KOPT-K1 (cell line): ENCODE data around the gene RPH3AL.
"Not testable (repeated sequence)": the region's sequence is repeated elsewhere in the genome, so short reads cannot be mapped to it uniquely, and the experiment has no call there.

Source experiments
- H3K27ac ChIP-seq: fragments of 200-600 bp; sonication (generic); 2 replicates; pipeline ENCODE4 v1.5.1; 2016; ENCODE audit warnings: antibody characterized with exemption, mild to moderate bottlenecking, low read depth, low read length; ENCODE audit not compliant: poor library complexity, severe bottlenecking
- H3K36me3 ChIP-seq: fragments of 200-600 bp; sonication (generic); 2 replicates; pipeline ENCODE4 v1.5.1; 2017; ENCODE audit warnings: antibody characterized with exemption, mild to moderate bottlenecking, low read length, moderate library complexity; ENCODE audit not compliant: insufficient read depth
- H3K9me3 ChIP-seq: fragments of 200-600 bp; sonication (generic); 2 replicates; pipeline ENCODE4 v1.5.1; 2017; ENCODE audit warnings: antibody characterized with exemption, low read length, mild to moderate bottlenecking; ENCODE audit not compliant: insufficient read depth, poor library complexity, severe bottlenecking

RPH3AL gene

DNA sequence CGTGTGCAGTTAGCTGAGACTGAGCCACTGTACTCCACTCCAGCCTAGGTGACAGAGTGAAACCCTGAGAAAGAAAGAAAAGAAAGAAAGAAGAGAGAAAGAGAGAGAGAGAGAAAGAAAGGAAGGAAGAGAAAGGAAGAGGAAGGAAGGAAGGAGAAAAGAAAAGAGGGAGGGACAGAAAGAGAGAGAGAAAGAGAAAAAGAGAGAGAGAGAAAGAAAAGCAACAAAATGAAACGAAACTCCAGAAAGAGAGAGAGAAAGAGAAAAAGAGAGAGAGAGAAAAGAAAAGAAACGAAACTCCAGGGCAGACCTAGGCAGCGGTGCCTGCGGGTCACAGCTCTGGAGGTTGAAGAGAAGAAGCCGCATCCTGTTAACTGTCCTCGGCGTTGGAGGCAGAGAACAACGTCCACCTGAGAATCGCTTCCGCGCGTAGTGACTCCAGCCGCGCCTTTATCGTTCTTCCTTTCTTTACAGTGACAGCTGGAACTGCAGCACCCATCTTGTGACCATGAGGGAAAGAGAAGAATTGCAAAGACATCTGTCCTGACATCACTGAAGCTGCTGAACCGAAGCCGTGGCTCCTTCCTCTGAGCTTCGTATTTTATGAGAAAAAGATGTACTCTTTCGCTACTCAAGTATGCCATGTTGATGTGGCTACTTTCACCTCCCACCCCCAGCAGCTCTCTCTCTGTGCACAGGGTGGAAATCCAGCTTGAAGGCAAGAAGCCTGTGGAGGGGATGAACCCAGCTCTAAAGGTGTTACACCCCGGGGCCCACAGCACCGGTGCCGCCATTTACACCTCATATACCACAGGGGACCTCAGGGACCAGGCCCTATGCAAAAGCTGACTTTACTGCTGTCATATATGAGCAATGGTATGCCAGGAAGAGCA is 114.3 kb downstream of the RPH3AL start:
- no peak overlapping the region for H3K27ac ChIP-seq
- no peaks in the 10 kb centered on the region for H3K36me3 ChIP-seq

DNA sequence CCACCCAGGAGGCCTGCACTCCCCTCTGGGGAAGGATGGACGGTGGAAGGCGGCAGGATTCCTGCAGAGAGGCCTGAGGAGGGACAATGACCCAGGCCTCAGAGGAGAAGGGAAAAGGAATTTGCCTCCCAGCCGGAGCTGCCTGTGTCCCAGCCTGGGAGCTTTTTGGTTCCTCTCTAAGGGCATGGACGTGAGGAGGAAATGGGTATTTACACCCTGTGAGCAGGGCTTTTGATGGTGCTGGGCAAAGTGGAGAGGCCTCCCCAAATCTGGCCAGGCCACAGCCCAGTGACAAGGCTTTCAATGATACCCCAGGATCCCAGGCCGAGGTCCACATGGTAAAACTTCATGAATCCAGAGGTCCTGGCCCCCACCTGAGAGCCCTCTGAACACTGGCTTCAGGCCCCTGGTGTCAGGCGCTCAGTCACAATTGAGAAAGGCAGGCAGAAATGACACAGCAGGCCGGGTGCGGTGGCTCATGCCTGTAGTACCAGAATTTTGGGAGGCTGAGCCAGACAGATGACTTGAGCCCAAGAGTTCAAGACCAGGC is 115.1 kb downstream of the RPH3AL start:
- Histone ChIP-seq H3K36me3 (no peaks in the 10 kb centered on the region), H3K9me3 (no peaks in the 10 kb centered on the region), H3K27ac (no peak overlapping the region)

More for the DNA sequence above, 114.3 kb downstream of the RPH3AL start:
- H3K9me3 ChIP-seq, result no peaks in the 10 kb centered on the region

DNA sequence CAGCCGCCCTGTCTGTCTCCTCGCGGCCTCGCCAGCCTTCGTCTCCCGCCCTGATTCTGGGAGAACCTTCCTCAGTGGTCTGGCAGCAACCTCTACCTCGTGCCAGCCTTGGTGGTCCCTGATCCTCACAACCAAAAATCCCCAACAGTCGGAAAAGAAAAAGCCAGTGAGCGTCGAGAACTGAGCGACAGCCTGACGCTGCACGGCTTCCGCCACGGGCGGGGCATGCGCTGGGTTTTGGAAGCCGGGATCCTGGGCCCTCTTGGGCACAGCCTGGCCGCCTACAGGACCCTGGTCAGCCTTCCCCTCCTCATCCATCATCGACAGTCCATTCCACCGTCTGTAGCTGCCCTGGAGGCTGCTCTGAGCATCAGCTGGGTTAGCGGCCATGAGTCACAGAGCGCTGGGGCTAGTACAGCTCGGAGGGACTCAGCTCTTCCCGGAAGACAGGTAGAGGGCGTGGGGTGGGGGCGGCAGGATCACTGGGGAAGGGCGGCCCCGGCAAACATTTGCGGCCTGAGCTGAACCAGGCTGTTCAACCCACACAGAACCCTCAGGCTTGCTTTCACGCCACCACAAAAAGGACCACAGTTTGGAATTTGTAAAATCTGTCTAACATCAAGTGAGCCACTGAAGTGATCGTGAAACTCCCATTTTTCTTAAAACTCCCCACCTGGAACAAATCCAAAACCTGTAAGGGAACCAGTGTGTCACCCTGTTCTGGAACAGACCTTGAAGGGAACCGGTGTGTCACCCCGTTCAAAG is 115.8 kb downstream of the RPH3AL start:
- H3K9me3 ChIP-seq, result no peaks in the 10 kb centered on the region
- no peaks in the 10 kb centered on the region for H3K36me3 ChIP-seq

DNA sequence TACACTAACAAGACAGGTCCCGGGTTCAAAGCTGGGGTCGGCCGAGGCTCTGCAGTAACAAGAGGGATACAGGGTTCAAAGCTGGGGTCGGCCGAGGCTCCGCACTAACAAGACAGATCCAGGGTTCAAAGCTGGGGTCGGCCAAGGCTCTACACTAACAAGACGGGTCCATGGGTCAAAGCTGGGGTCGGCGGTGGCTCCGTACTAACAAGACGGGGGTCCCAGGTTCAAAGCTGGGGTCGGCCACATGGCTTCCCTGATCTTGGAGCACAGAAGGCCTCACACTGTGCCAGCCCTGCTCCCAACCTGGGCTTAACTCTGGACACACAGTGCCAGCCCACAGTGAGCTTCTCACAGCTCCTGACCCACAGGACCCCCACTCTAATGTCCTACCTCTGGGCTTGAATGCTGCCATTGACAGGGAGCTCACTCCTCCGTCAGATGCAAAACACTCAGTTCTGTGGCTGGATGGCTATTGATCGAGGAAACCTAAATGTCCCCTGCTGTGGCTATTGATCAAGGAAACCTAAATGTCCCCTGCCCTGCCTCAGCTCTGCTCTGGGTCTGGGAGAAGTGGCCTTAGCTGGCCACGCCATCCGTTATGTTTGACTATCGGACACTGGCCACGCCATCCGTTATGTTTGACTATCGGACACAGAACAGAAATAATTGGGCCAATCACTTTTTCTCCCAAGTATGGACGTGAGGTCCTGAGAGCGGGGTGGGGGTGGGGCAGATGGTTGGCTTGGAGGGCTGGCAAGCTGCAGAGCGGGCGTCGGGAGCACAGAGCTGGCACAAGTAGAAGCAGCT is 116.6 kb downstream of the RPH3AL start:
- Histone ChIP-seq H3K9me3 (no peaks in the 10 kb centered on the region), H3K27ac (no peak overlapping the region), H3K36me3 (no peaks in the 10 kb centered on the region)

More for the DNA sequence above, 115.8 kb downstream of the RPH3AL start:
- no peak overlapping the region for H3K27ac ChIP-seq

DNA sequence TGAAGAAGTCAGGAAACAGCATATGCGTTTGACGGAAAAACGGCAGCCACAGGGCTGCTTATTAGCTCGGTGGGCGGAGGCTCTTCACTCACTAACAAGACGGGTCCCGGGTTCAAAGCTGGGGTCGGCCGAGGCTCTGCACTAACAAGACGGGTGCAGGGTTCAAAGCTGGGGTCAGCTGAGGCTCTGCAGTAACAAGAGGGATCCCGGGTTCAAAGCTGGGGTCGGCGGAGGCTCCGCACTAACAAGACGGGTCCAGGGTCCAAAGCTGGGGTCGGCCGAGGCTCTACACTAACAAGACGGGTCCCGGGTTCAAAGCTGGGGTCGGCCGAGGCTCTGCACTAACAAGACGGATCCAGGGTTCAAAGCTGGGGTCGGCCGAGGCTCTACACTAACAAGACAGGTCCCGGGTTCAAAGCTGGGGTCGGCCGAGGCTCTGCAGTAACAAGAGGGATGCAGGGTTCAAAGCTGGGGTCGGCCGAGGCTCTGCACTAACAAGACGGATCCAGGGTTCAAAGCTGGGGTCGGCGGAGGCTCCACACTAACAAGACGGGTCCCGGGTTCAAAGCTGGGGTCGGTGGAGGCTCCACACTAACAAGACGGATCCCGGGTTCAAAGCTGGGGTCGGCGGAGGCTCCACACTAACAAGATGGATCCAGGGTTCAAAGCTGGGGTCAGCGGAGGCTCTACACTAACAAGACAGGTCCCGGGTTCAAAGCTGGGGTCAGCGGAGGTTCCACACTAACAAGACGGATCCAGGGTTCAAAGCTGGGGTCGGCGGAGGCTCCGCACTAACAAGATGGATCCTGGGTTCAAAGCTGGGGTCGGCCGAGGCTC is 117.4 kb downstream of the RPH3AL start:
- not testable (repeated sequence) for H3K36me3 ChIP-seq, H3K27ac ChIP-seq, H3K9me3 ChIP-seq

DNA sequence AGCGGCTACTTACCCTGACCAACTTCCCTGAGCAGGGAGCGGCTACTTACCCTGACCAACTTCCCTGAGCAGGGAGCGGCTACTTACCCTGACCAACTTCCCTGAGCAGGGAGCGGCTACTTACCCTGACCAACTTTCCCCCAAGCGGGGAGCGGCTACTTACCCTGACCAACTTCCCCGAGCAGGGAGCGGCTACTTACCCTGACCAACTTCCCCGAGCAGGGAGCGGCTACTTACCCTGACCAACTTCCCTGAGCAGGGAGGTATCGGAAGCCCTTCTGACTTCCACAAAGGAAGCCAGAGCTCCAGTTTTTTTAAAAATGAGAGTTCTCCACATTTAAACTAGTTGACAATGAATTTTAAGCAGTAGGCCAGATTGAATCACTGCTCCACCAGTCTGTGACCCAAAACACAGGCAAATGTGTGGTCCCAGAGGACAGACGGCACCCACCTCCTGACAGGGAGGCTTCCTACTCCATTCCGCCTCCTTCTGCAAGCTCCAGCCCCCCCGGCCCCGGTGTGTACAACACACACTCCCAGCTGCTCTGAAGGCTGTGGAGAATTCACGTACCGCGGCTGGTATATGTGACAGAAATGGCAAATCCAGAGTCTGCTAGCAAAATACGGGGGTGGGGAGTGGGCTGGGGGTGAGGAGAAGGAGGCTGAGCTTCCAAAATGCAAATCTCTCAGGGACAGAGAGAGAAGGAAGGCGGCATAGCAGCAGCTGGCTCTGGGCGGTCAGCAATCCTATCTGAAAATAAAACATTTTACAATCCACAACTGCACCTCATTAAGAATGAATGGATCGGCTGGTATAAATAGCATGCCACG is 118.2 kb downstream of the RPH3AL start:
- not testable (repeated sequence) for H3K9me3 ChIP-seq, H3K36me3 ChIP-seq, H3K27ac ChIP-seq

DNA sequence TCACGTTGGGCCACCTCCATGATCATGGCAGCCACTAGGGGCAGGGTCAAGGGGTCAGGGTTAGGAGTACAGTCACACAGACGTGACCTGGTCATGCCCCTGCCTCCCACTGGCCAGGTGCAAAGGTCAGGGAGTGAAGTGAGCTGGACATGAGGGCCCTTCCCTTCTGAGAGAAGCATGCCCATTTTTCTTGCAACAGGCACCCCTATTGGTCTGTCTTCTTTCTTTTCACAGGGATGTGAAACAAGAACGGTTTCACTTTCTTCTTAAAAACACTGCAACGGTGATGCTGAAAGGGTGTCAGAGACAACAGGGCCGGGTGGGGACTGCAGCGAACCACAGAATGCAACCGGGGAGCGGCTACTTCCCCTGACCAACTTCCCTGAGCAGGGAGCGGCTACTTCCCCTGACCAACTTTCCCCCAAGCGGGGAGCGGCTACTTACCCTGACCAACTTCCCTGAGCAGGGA is 119.1 kb downstream of the RPH3AL start:
- H3K9me3 ChIP-seq, result no peaks in the 10 kb centered on the region
- no peaks in the 10 kb centered on the region for H3K36me3 ChIP-seq
- no peak overlapping the region for H3K27ac ChIP-seq

DNA sequence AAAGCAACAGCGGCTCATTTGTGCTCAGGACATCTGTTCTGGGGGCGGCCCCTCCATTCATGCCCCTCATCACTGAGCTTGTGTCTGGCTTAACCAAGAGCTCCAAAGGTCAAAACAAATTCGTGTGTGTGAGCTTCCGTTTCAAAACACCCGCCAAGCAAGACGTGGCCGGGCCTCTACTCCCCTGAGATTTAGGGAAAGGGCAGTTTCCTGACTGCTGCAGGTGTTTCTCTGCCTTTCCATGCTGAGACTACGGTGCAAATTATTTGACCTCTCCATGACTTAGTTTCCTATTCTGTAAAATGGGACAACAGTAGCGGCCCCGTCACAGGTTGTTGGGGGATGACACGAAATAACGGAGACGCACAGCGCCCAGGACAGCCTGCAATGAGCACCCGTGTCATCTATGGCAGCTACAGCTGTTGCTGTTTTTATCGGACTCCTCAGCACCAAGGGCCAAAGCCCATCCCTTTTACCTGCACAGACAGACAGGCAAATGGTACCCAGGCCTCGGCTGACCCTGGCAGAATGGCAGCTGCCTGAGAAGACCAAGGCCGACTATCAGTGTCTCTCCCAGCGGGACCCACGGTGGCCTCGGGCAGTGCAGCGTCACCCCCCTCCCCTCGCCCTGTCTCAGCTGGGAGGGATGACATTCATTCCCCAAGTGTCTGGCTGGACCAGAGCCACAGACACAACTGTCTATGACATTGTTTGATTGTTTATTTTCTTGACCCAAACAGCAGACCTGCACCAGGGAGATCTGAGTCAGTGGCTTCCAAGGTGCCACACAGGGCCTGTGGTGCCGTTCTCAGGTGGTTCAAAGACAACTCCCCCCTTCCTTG is 120.4 kb downstream of the RPH3AL start:
- H3K9me3 ChIP-seq, result no peaks in the 10 kb centered on the region
- no peak overlapping the region for H3K27ac ChIP-seq
- H3K36me3 ChIP-seq, result no peaks in the 10 kb centered on the region

DNA sequence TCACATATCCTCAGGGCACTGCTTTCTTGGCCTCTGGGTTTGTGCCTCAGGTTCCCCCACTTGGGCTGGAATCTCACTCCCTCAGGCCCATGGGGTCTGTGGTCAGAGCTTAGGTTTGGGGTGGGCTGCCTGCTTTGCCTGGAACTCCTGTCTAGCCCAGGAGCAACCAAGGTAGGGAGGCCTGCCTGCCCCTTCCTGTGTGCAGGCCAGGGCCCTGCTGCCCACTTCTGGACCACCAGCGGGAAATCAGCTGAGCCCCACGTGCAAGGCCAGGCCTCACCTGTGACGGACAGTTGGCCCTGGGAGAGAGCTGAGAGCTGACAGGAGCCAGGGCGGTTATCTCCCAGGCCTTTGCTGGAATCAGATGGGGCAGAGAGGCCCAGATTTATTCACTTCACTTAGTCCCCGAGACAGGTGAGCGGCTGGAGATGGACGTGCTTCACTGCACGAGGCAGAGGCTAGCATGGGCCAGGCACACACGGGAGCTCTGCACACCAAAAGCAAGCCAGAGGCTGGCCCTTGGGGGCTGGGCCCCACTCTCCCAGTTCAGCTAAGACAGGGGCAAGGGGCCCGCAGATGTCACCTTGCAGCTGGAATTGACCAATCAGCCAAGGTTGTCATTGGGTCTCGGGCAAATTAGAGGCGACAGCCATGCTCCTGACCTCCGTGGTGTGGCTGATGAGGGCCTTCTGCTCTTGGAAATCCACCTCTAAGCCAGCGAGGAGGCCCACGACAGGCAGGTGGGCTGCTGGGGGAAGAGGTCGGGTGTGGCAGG is 121.2 kb downstream of the RPH3AL start:
- no peaks in the 10 kb centered on the region for H3K36me3 ChIP-seq
- no peak overlapping the region for H3K27ac ChIP-seq
- no peaks in the 10 kb centered on the region for H3K9me3 ChIP-seq

DNA sequence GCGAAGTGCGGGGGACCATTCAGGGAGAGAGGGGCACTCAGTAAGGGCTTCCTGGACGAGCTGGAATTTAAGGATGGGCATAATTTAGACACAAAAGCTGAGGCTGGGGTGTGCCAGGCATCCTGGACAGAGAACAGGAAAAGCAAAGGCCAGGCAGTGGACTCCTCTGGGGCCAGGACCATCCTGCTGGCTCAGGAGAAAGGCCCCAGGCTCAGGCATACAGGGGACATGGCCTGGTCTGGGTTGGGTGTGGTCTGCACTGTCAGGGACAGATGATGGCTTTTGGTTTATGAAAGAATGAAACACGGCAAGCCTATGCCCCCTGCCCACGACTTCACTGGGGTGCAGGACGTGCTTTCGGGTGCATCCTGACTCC is 122.2 kb downstream of the RPH3AL start:
- Histone ChIP-seq H3K36me3 (no peaks in the 10 kb centered on the region), H3K9me3 (no peaks in the 10 kb centered on the region), H3K27ac (no peak overlapping the region)

DNA sequence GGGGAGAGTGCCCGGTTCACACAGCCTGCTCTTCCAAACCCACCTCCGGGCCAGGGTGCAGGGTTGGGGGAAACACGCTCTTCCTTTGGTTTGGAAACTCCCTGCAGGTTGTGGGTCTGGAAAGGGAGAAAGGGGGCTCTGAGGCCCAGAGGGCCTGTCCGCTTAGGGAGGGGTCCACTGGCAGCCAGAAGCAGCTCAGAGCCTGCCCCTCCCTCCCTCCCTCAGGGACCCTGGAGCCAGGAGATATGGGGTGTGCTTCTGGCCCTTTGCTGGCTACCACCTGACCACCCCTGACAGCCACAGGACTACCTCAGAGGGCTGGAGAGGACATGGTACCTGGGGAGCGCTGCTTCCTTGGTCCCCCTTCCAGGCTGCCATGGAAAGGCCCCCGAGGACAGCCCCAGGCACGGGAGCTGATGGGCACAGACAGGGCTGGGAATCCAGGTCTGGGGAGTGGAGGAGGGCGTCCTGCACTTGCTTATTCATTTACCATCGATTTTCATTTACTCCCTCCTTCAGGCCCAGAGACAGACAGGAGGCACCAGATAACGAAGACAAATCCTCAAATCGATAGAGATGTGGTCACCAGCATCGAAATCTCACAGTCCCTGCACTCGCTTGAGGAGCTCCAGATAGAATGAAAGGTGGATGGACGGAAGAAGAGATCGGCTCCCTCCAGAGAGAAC is 122.8 kb downstream of the RPH3AL start:
- no peaks in the 10 kb centered on the region for H3K9me3 ChIP-seq
- no peak overlapping the region for H3K27ac ChIP-seq
- no peaks in the 10 kb centered on the region for H3K36me3 ChIP-seq
